Liver (tissue), 9 donors: ENCODE data around the gene SATB2. TPM values are rescaled to one million over a fixed set of nuclear protein-coding genes. Genes with fewer than 3 reads are reported as not detected.

ENCODE experiments used
- DNase-seq: peaks from one replicate; pipeline ENCODE4 v3.0.0-alpha.2; 2017; ENCODE audit warnings: low spot score
- H3K27ac ChIP-seq, 2 donors: one replicate each; pipeline ENCODE4 v1.7.0; 2013; ENCODE audit warnings: inconsistent platforms in 2 of 2, low read length in 2 of 2, control low read depth in 1 of 2, low read depth in 1 of 2, mild to moderate bottlenecking in 1 of 2
- H3K27me3 ChIP-seq, 4 donors: one replicate each; pipeline versions ENCODE4 v1.6.1 to v1.7.0; 2013; ENCODE audit warnings: low read length in 3 of 4, inconsistent platforms in 1 of 4, mild to moderate bottlenecking in 1 of 4, moderate library complexity in 1 of 4; ENCODE audit not compliant: control insufficient read depth in 4 of 4, insufficient read depth in 4 of 4
- H3K36me3 ChIP-seq, 4 donors: one replicate each; pipeline versions ENCODE4 v1.6.1 to v1.7.0; 2013; ENCODE audit warnings: low read length in 3 of 4, mild to moderate bottlenecking in 3 of 4, low read depth in 1 of 4, moderate library complexity in 1 of 4; ENCODE audit not compliant: control insufficient read depth in 4 of 4, insufficient read depth in 3 of 4
- H3K4me1 ChIP-seq, 4 donors: one replicate each; pipeline versions ENCODE4 v1.6.1 to v1.7.0; 2013; ENCODE audit warnings: low read length in 3 of 4, mild to moderate bottlenecking in 3 of 4, moderate library complexity in 1 of 4; ENCODE audit not compliant: control insufficient read depth in 4 of 4, insufficient read depth in 4 of 4
- H3K4me3 ChIP-seq, 3 donors: one replicate each; pipeline versions ENCODE4 v1.6.1 to v1.7.0; 2013; ENCODE audit warnings: low read length in 3 of 3, control low read depth in 1 of 3, low read depth in 1 of 3, mild to moderate bottlenecking in 1 of 3
- H3K9ac ChIP-seq, 2 donors: one replicate each; pipeline ENCODE4 v1.7.0; 2013; ENCODE audit warnings: low read length in 2 of 2, mild to moderate bottlenecking in 2 of 2, moderate library complexity in 2 of 2, control low read depth in 1 of 2, low read depth in 1 of 2
- H3K9me3 ChIP-seq, 4 donors: one replicate each; pipeline versions ENCODE4 v1.6.1 to v1.7.0; 2013; ENCODE audit warnings: low read length in 3 of 4; ENCODE audit not compliant: control insufficient read depth in 4 of 4
- EGR1 ChIP-seq, 2 donors: IDR thresholded peaks; 2 replicates each; pipeline ENCODE4 v1.6.1; 2016 to 2018; ENCODE audit warnings: antibody characterized with exemption in 2 of 2, low read depth in 2 of 2
- FOXA1 ChIP-seq: IDR thresholded peaks from 2 replicates; pipeline ENCODE4 v1.6.1; 2016; ENCODE audit warnings: antibody characterized with exemption
- FOXA2 ChIP-seq: IDR thresholded peaks from 2 replicates; pipeline ENCODE4 v1.6.1; 2016; ENCODE audit warnings: antibody characterized with exemption
- GABPA ChIP-seq, 2 donors: IDR thresholded peaks in 1 of 2; conservative IDR thresholded peaks in 1 of 2; 2 replicates each; pipeline ENCODE4 v1.6.1; 2016; ENCODE audit warnings: antibody characterized with exemption in 2 of 2, mild to moderate bottlenecking in 1 of 2, moderate library complexity in 1 of 2
- HNF4A ChIP-seq, 2 donors: conservative IDR thresholded peaks; 2 replicates each; pipeline ENCODE4 v1.6.1; 2016; ENCODE audit warnings: antibody characterized with exemption in 2 of 2, mild to moderate bottlenecking in 2 of 2
- JUND ChIP-seq, 2 donors: IDR thresholded peaks; 2 replicates each; pipeline ENCODE4 v1.6.1; 2016; ENCODE audit warnings: antibody characterized with exemption in 2 of 2
- NR2F2 ChIP-seq: IDR thresholded peaks from 2 replicates; pipeline ENCODE4 v1.6.1; 2016; ENCODE audit warnings: antibody characterized with exemption
- RAD21 ChIP-seq, 2 donors: IDR thresholded peaks; 2 replicates each; pipeline ENCODE4 v1.6.1; 2016; ENCODE audit warnings: antibody characterized with exemption in 2 of 2, mild to moderate bottlenecking in 2 of 2
- RXRA ChIP-seq, 2 donors: IDR thresholded peaks; 2 replicates each; pipeline ENCODE4 v1.6.1; 2017 to 2018; ENCODE audit warnings: antibody characterized with exemption in 2 of 2, mild to moderate bottlenecking in 1 of 2
- SP1 ChIP-seq: IDR thresholded peaks from 2 replicates; pipeline ENCODE4 v1.6.1; 2018; ENCODE audit warnings: antibody characterized with exemption, mild to moderate bottlenecking
- TAF1 ChIP-seq: conservative IDR thresholded peaks from 2 replicates; pipeline ENCODE4 v1.6.1; 2016; ENCODE audit warnings: antibody characterized with exemption, mild to moderate bottlenecking
- WGBS: extraction: QIAGEN DNeasy Blood & Tissue Kit; methylation state at CpG from one replicate; pipeline ENCODE4 v1.1.7; 2013; 5-methylcytosine and 5-hydroxymethylcytosine counted together
- polyA plus RNA-seq, 2 donors: library from polyadenylated mRNA; stranded (reverse) in 1 of 2; unstranded in 1 of 2; fragments of 200-250 nt in 1 of 2; fragments of >200 nt in 1 of 2; fragmentation: Nextera tagmentation in 1 of 2; extraction: Ambion mirVana in 1 of 2; gene quantifications; one replicate each; pipeline versions ENCODE4 v1.2.1 to v1.2.3, GENCODE V29; 2013 to 2015
- total RNA-seq, 2 donors: library from RNA; depleted of rRNA; stranded (reverse); fragments of >200 nt; gene quantifications; one replicate each; pipeline ENCODE4 v1.2.3, GENCODE V29; 2014
- TF ChIP-seq, protein P1 (sequence below): IDR thresholded peaks from 2 replicates; pipeline ENCODE4 v1.6.1; 2016; ENCODE audit warnings: antibody characterized with exemption, mild to moderate bottlenecking
- TF ChIP-seq, protein P2 (sequence below): IDR thresholded peaks from 2 replicates; pipeline ENCODE4 v1.6.1; 2016; ENCODE audit warnings: antibody characterized with exemption
- TF ChIP-seq, protein P3 (sequence below): IDR thresholded peaks from 2 replicates; pipeline ENCODE4 v1.6.1; 2016; ENCODE audit warnings: antibody characterized with exemption
- donor health status: healthy.
- donor health status: healthy.
- donor health status: healthy.
- donor health status: healthy.
- donor health status: healthy.

The SATB2 gene
- total and polyA plus RNA-seq, 4 donors = 0.19 to 2.3 (median 0.91) TPM

DNA sequence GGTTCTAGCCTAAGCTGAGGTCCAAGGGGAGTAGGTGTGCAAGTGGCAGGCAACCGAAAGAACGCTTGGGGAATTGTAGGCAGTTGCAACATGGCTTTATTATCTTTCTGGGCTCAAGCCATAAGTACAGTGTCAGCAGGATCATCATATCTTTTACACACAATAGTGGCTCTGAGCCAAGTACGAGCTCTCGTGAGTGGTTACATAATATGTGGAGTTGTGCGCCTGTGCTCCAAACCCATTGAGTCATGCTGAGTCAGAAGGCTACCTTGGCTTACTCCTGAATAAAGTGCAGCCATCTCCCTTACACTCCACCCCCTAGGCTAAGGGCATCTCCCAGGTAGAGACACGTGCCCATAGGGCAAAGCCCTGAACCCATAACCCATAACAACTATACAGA is 233.9 kb downstream of the SATB2 start (continued):
- TF ChIP-seq, protein P1, sequence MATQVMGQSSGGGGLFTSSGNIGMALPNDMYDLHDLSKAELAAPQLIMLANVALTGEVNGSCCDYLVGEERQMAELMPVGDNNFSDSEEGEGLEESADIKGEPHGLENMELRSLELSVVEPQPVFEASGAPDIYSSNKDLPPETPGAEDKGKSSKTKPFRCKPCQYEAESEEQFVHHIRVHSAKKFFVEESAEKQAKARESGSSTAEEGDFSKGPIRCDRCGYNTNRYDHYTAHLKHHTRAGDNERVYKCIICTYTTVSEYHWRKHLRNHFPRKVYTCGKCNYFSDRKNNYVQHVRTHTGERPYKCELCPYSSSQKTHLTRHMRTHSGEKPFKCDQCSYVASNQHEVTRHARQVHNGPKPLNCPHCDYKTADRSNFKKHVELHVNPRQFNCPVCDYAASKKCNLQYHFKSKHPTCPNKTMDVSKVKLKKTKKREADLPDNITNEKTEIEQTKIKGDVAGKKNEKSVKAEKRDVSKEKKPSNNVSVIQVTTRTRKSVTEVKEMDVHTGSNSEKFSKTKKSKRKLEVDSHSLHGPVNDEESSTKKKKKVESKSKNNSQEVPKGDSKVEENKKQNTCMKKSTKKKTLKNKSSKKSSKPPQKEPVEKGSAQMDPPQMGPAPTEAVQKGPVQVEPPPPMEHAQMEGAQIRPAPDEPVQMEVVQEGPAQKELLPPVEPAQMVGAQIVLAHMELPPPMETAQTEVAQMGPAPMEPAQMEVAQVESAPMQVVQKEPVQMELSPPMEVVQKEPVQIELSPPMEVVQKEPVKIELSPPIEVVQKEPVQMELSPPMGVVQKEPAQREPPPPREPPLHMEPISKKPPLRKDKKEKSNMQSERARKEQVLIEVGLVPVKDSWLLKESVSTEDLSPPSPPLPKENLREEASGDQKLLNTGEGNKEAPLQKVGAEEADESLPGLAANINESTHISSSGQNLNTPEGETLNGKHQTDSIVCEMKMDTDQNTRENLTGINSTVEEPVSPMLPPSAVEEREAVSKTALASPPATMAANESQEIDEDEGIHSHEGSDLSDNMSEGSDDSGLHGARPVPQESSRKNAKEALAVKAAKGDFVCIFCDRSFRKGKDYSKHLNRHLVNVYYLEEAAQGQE = no peak

DNA sequence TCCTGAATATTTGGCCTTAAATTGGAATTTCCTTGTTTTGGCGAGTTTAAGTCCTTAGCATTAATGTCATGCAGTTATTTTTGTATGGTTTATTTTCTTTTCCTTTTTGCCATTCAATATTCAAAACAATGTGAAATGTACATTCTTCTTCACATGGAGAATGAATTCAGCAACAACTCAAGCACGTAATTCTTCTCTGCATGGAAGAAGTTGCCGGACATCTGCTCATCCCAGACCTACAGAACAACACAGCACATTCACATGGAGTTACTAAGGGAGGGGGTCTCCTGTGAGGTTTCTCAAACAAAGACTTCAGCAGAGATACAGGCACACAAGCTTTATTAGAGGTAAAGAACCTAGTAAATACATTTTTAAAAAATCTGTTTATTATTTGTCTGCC is 236.8 kb downstream of the SATB2 start:
- DNase-seq = no peak
- Histone ChIP-seq H3K27me3 (no peaks in the 10 kb centered on the region), H3K4me1 (no peaks in the 10 kb centered on the region), H3K9me3 (no peaks in the 10 kb centered on the region), H3K9ac (no peak overlapping the region), H3K4me3 (no peak overlapping the region), H3K27ac (no peak overlapping the region), H3K36me3 (no peaks in the 10 kb centered on the region)
- TF ChIP-seq TAF1 (no peak), JUND (IDR thresholded peaks at IDR 0.05) (no peak), GABPA (IDR thresholded peaks at IDR 0.05 in 1 of 2, conservative IDR thresholded peaks at IDR 0.05 in 1 of 2) (no peak), RAD21 (IDR thresholded peaks at IDR 0.05) (no peak), FOXA1 (no peak), NR2F2 (no peak), EGR1 (IDR thresholded peaks at IDR 0.05; ENCODE audit: low read depth in 2 of 2) (no peak), SP1 (no peak), RXRA (IDR thresholded peaks at IDR 0.05) (no peak)
- TF ChIP-seq, protein P2, sequence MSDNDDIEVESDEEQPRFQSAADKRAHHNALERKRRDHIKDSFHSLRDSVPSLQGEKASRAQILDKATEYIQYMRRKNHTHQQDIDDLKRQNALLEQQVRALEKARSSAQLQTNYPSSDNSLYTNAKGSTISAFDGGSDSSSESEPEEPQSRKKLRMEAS = no peak
- TF ChIP-seq, protein P1 = no peak
- TF ChIP-seq, protein P3, sequence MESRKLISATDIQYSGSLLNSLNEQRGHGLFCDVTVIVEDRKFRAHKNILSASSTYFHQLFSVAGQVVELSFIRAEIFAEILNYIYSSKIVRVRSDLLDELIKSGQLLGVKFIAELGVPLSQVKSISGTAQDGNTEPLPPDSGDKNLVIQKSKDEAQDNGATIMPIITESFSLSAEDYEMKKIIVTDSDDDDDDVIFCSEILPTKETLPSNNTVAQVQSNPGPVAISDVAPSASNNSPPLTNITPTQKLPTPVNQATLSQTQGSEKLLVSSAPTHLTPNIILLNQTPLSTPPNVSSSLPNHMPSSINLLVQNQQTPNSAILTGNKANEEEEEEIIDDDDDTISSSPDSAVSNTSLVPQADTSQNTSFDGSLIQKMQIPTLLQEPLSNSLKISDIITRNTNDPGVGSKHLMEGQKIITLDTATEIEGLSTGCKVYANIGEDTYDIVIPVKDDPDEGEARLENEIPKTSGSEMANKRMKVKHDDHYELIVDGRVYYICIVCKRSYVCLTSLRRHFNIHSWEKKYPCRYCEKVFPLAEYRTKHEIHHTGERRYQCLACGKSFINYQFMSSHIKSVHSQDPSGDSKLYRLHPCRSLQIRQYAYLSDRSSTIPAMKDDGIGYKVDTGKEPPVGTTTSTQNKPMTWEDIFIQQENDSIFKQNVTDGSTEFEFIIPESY = no peak
- WGBS = 87% methylated on average over 3 of the region's 3 CpGs

DNA sequence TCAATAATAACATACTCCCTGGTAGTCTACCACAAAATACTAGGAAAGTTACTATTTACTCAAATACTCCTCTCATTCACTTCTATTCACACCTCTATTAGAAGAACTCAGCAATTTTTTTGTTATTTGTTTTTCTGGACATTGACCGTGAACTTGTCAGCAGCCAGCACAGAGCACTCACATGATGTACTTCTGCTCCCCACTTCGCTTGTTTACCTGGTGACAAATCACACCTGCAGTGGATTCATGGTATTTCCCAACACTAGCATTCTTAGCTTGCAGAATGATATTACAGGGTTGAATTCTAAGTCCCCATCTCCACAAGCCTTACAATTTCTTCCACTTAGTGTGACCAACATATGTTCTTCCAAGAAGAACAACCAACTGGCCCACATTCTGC is 238.2 kb downstream of the SATB2 start:
- Histone ChIP-seq H3K27me3 (no peaks in the 10 kb centered on the region), H3K27ac (no peak overlapping the region), H3K36me3 (no peaks in the 10 kb centered on the region), H3K9me3 (no peaks in the 10 kb centered on the region), H3K9ac (no peak overlapping the region), H3K4me1 (no peaks in the 10 kb centered on the region), H3K4me3 (no peak overlapping the region)
- TF ChIP-seq FOXA1 (no peak), FOXA2 (peak; percentile 25), HNF4A (conservative IDR thresholded peaks at IDR 0.05) (peak in 1 of 2 donors; percentile 40), RXRA (IDR thresholded peaks at IDR 0.05) (peak in 1 of 2 donors; percentile 36), RAD21 (IDR thresholded peaks at IDR 0.05) (no peak)
- TF ChIP-seq, protein P2 = no peak
- 25% methylated on average over 2 of the region's 2 CpGs for WGBS
- DNase-seq = no peak
